Neuronal stem cell (in vitro differentiated cells): ENCODE data around the gene PCCA.
A peak's percentile ranks its signal among the peaks of the same experiment; 100 is the strongest.

Experiments
- DNase-seq: peaks from one replicate; pipeline ENCODE4 v3.0.0-alpha.2; 2013; ENCODE audit warnings: low spot score
- H2AFZ ChIP-seq: one replicate; pipeline ENCODE4 v1.6.1; 2013; ENCODE audit warnings: mild to moderate bottlenecking, low read length, inconsistent platforms
- H2AK5ac ChIP-seq: 2 replicates; pipeline ENCODE4 v1.6.1; 2013; ENCODE audit warnings: low read depth, mild to moderate bottlenecking, inconsistent platforms, low read length, moderate library complexity, mixed read lengths
- H2BK120ac ChIP-seq: 2 replicates; pipeline ENCODE4 v1.6.1; 2013; ENCODE audit warnings: low read depth, mild to moderate bottlenecking, inconsistent platforms, low read length, moderate library complexity, mixed read lengths
- H2BK12ac ChIP-seq: one replicate; pipeline ENCODE4 v1.6.1; 2013; ENCODE audit warnings: low read length, inconsistent platforms
- H2BK15ac ChIP-seq: 2 replicates; pipeline ENCODE4 v1.6.1; 2013; ENCODE audit warnings: mild to moderate bottlenecking, low read length, inconsistent platforms, mixed read lengths
- H2BK5ac ChIP-seq: one replicate; pipeline ENCODE4 v1.6.1; 2013; ENCODE audit warnings: inconsistent platforms, mild to moderate bottlenecking, low read length, moderate library complexity
- H3K14ac ChIP-seq: one replicate; pipeline ENCODE4 v1.6.1; 2013; ENCODE audit warnings: low read length, inconsistent platforms
- H3K18ac ChIP-seq: 2 replicates; pipeline ENCODE4 v1.6.1; 2013; ENCODE audit warnings: low read length, inconsistent platforms
- H3K23ac ChIP-seq: 2 replicates; pipeline ENCODE4 v1.6.1; 2013; ENCODE audit warnings: low read depth, mild to moderate bottlenecking, mixed read lengths, low read length, inconsistent platforms; ENCODE audit not compliant: poor library complexity
- H3K27ac ChIP-seq: replicated peaks from 3 replicates; pipeline ENCODE4 v1.5.1; 2013; ENCODE audit warnings: low read length, inconsistent platforms
- H3K27me3 ChIP-seq, 3 experiments: 2 replicates each; pipeline ENCODE4 v1.6.1; 2013; ENCODE audit warnings: low read length in 3 of 3, mild to moderate bottlenecking in 2 of 3, inconsistent platforms in 1 of 3, low read depth in 1 of 3, mixed read lengths in 1 of 3, moderate library complexity in 1 of 3; ENCODE audit not compliant: control insufficient read depth in 3 of 3, insufficient read depth in 3 of 3
- H3K36me3 ChIP-seq, 2 donors: replicated peaks in 1 of 2; 2 replicates each; pipeline ENCODE4 v1.6.1; 2013; ENCODE audit warnings: low read length in 2 of 2; ENCODE audit not compliant: control insufficient read depth in 2 of 2, insufficient read depth in 2 of 2
- H3K4ac ChIP-seq: 2 replicates; pipeline ENCODE4 v1.6.1; 2013; ENCODE audit warnings: inconsistent platforms, mild to moderate bottlenecking, low read length, moderate library complexity
- H3K4me1 ChIP-seq, 2 donors: 1 replicate in 1 of 2; 2 replicates in 1 of 2; pipeline ENCODE4 v1.6.1; 2013; ENCODE audit warnings: low read length in 2 of 2, low read depth in 1 of 2; ENCODE audit not compliant: control insufficient read depth in 2 of 2, insufficient read depth in 1 of 2
- H3K4me2 ChIP-seq: one replicate; pipeline ENCODE4 v1.6.1; 2013; ENCODE audit warnings: mild to moderate bottlenecking, low read length, inconsistent platforms; ENCODE audit not compliant: insufficient read depth, poor library complexity, severe bottlenecking
- H3K4me3 ChIP-seq, 2 donors: 2 replicates each; pipeline ENCODE4 v1.5.1; 2013; ENCODE audit warnings: low read length in 2 of 2, mild to moderate bottlenecking in 2 of 2, inconsistent platforms in 1 of 2, moderate library complexity in 1 of 2
- H3K79me1 ChIP-seq: one replicate; pipeline ENCODE4 v1.6.1; 2013; ENCODE audit warnings: low read depth, mild to moderate bottlenecking, inconsistent platforms, low read length, moderate library complexity
- H3K9ac ChIP-seq: one replicate; pipeline ENCODE4 v1.6.1; 2013; ENCODE audit warnings: mild to moderate bottlenecking, low read depth, low read length, inconsistent platforms; ENCODE audit not compliant: poor library complexity
- H3K9me3 ChIP-seq, 2 donors: replicated peaks in 1 of 2; 2 replicates each; pipeline versions ENCODE3 to v1.6.1; 2013; ENCODE audit warnings: low read length in 2 of 2, mild to moderate bottlenecking in 2 of 2, inconsistent platforms in 1 of 2, low read depth in 1 of 2, mixed read lengths in 1 of 2, moderate library complexity in 1 of 2; ENCODE audit not compliant: control insufficient read depth in 2 of 2, insufficient read depth in 1 of 2
- H4K8ac ChIP-seq: one replicate; pipeline ENCODE4 v1.6.1; 2013; ENCODE audit warnings: low read depth, mild to moderate bottlenecking, inconsistent platforms, low read length, moderate library complexity
- H4K91ac ChIP-seq: one replicate; pipeline ENCODE4 v1.6.1; 2013; ENCODE audit warnings: low read length, low read depth, mild to moderate bottlenecking, inconsistent platforms; ENCODE audit not compliant: poor library complexity
- WGBS, 2 donors: extraction: QIAGEN DNeasy Blood & Tissue Kit; methylation state at CpG; one replicate each; pipeline ENCODE4 v1.1.7; 2013; ENCODE audit warnings: missing lambda C conversion rate in 2 of 2, mixed read lengths in 1 of 2; ENCODE audit not compliant: insufficient read length in 2 of 2, insufficient replicate concordance in 1 of 2; ENCODE audit errors: extremely low coverage in 2 of 2; 5-methylcytosine and 5-hydroxymethylcytosine counted together

The PCCA gene

GRCh38 chr13:100235311-100235901 lies 146.5 kb downstream of the PCCA start:
- Histone ChIP-seq H2BK12ac (no peak overlapping the region), H3K4me3 (no peak overlapping the region), H4K8ac (no peak overlapping the region), H3K4me1 (peaks cover 1 to 23% of the 10 kb centered on the region in 2 donors), H2AK5ac (no peak overlapping the region), H4K91ac (no peak overlapping the region), H3K9ac (no peak overlapping the region), H3K27ac (no peak overlapping the region), H3K23ac (no peak overlapping the region), H2BK120ac (no peak overlapping the region), H3K79me1 (no peaks in the 10 kb centered on the region), H2AFZ (no peak overlapping the region), H3K4ac (no peak overlapping the region), H3K18ac (no peak overlapping the region), H2BK5ac (no peak overlapping the region), H2BK15ac (no peak overlapping the region), H3K9me3 (no peaks in the 10 kb centered on the region), H3K36me3 (peaks cover 0 to 2% of the 10 kb centered on the region in 2 donors), H3K4me2 (no peak overlapping the region), H3K14ac (no peak overlapping the region), H3K27me3 (no peaks in the 10 kb centered on the region)
- peak; percentile 20 for DNase-seq
- WGBS, 2 donors = no CpG with 5 or more reads among the region's 5 CpGs

GRCh38 chr13:100240109-100240779 lies 151.4 kb downstream of the PCCA start:
- no CpG with 5 or more reads among the region's 4 CpGs for WGBS, 2 donors
- no peak overlapping the region for H3K9ac ChIP-seq
- no peak overlapping the region for H3K18ac ChIP-seq
- H3K4me3 ChIP-seq = no peak overlapping the region
- H3K14ac ChIP-seq = no peak overlapping the region
- H3K9me3 ChIP-seq = no peaks in the 10 kb centered on the region
- no peak overlapping the region for H3K27ac ChIP-seq
- H3K4ac ChIP-seq = no peak overlapping the region
- no peak for DNase-seq
- H2AFZ ChIP-seq = no peak overlapping the region
- no peaks in the 10 kb centered on the region for H3K27me3 ChIP-seq
- H2BK15ac ChIP-seq = no peak overlapping the region
- H4K91ac ChIP-seq = no peak overlapping the region
- no peak overlapping the region for H2BK12ac ChIP-seq
- no peak overlapping the region for H4K8ac ChIP-seq
- H3K23ac ChIP-seq = no peak overlapping the region
- H3K4me1 ChIP-seq = peaks cover 2 to 21% of the 10 kb centered on the region in 2 donors
- H3K79me1 ChIP-seq = no peaks in the 10 kb centered on the region
- H2BK5ac ChIP-seq = no peak overlapping the region
- H2BK120ac ChIP-seq = no peak overlapping the region
- no peak overlapping the region for H2AK5ac ChIP-seq
- H3K36me3 ChIP-seq = peaks cover 0 to 2% of the 10 kb centered on the region in 2 donors
- no peak overlapping the region for H3K4me2 ChIP-seq

GRCh38 chr13:100244431-100244830 lies 155.5 kb downstream of the PCCA start:
- Histone ChIP-seq H4K8ac (no peak overlapping the region), H3K4me2 (no peak overlapping the region), H3K36me3 (no peaks in the 10 kb centered on the region), H2AK5ac (no peak overlapping the region), H3K9me3 (peaks cover 0 to 14% of the 10 kb centered on the region in 2 donors), H2BK12ac (no peak overlapping the region), H2BK5ac (no peak overlapping the region), H3K27me3 (no peaks in the 10 kb centered on the region), H3K4me3 (no peak overlapping the region), H3K79me1 (no peaks in the 10 kb centered on the region), H3K14ac (no peak overlapping the region), H3K27ac (no peak overlapping the region), H4K91ac (no peak overlapping the region), H3K4ac (no peak overlapping the region), H2BK120ac (no peak overlapping the region), H3K4me1 (peaks cover 2 to 17% of the 10 kb centered on the region in 2 donors), H2BK15ac (no peak overlapping the region), H3K23ac (no peak overlapping the region), H3K18ac (no peak overlapping the region), H2AFZ (no peak overlapping the region), H3K9ac (no peak overlapping the region)
- WGBS, 2 donors = no CpG with 5 or more reads among the region's 3 CpGs
- no peak for DNase-seq

- no peak overlapping the region for H2BK12ac ChIP-seq
- H3K9ac ChIP-seq = no peak overlapping the region
- peaks cover 0 to 14% of the 10 kb centered on the region in 2 donors for H3K9me3 ChIP-seq
- WGBS, 2 donors = no CpG with 5 or more reads among the region's 1 CpG
- no peaks in the 10 kb centered on the region for H3K27me3 ChIP-seq
- no peak overlapping the region for H2BK120ac ChIP-seq
- no peak for DNase-seq
- peaks cover 2 to 17% of the 10 kb centered on the region in 2 donors for H3K4me1 ChIP-seq
- no peak overlapping the region for H3K23ac ChIP-seq
- H4K91ac ChIP-seq = no peak overlapping the region
- no peak overlapping the region for H3K4me2 ChIP-seq
- H2BK15ac ChIP-seq = no peak overlapping the region
- no peak overlapping the region for H3K18ac ChIP-seq
- H2AK5ac ChIP-seq = no peak overlapping the region
- no peaks in the 10 kb centered on the region for H3K79me1 ChIP-seq
- no peak overlapping the region for H2AFZ ChIP-seq
- no peaks in the 10 kb centered on the region for H3K36me3 ChIP-seq
- H3K14ac ChIP-seq = no peak overlapping the region
- no peak overlapping the region for H4K8ac ChIP-seq
- H2BK5ac ChIP-seq = no peak overlapping the region
- no peak overlapping the region for H3K27ac ChIP-seq
- H3K4me3 ChIP-seq = no peak overlapping the region
- H3K4ac ChIP-seq = no peak overlapping the region
These were observed 156.2 kb downstream of the PCCA start for GRCh38 chr13:100245104-100245503.
